ENCODE measurements around the gene SERPINB13. TPM values are rescaled to one million over a fixed set of nuclear protein-coding genes. Genes with fewer than 3 reads are reported as not detected.
"Not testable (repeated sequence)": the region's sequence is repeated elsewhere in the genome, so short reads cannot be mapped to it uniquely, and the experiment has no call there.

SERPINB13 gene
- total RNA-seq, 2 experiments from 2014 or later, result not detected

- POLR2A ChIA-PET, CTCF ChIA-PET: not testable (repeated sequence)
Measured at GRCh38 chr18:63644142-63644541, 57.0 kb downstream of the SERPINB13 start, which contains the start of gene SERPINB4. Gene SERPINB4, minus strand, starts transcription at chr18:63644256. Its CDS starts 679 bp downstream, at chr18:63643577.

DNA sequence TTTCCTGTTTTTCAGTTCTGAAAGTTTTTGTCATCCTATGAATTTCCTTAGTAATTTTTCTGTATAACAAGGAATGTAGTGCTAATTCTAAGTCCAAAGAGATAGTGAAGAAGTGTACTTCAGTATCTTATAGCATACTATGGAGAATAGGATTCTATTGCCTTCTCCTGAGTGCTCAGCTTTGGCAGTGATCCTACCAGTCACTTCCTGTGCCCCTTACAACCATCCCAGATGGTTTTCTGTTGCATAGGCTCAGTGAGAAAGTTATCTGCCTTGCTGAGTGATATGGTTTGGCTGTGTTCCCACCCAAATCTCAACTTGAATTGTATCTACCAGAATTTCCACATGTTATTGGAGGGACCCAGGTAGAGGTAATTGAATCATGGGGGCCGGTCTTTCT is 57.6 kb downstream of the SERPINB13 start:
- POLR2A ChIA-PET, CTCF ChIA-PET: not testable (repeated sequence)

DNA sequence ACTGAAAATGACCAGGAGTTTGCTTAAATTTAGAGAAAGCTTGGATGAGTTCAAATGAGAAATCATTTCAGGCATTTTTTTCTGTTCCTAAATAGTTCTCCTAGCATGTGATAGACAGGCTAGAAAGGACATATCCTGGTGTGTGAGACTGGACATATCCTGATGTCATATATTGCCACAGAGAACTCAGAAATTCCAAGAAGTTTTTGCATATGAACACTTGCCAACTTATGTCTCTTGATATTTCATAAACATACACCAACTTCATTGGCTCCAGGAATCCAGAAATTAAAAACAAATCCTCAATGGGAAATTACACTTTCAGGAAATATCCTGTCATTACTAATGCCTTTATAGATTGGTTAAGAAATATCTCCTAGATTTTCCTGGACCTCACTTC is 59.8 kb downstream of the SERPINB13 start:
- CTCF ChIA-PET, result no interaction called here
- POLR2A ChIA-PET, result no interaction called here

- CTCF ChIA-PET, result no interaction called here
- POLR2A ChIA-PET, result no interaction called here
Measured at GRCh38 chr18:63648241-63648640, 61.1 kb downstream of the SERPINB13 start.

Other genes starting within 250 kb of the SERPINB13 start
- 10 to 100 TPM; 63.5 to 66.7 TPM for gene KDSR, start 220.1 kb upstream of the SERPINB13 start, total RNA-seq
- gene VPS4B, start 164.9 kb upstream of the SERPINB13 start, total RNA-seq, result 10 to 100 TPM; 51.1 to 53.9 TPM
- not detected for gene SERPINB5, start 110.4 kb upstream of the SERPINB13 start, total RNA-seq
- not detected for gene SERPINB12, start 45.0 kb upstream of the SERPINB13 start, total RNA-seq
- gene SERPINB4, start 56.9 kb downstream of the SERPINB13 start, total RNA-seq, result not detected
- gene SERPINB3, start 74.5 kb downstream of the SERPINB13 start, total RNA-seq, result not detected
- not detected for gene SERPINB11, start 115.6 kb downstream of the SERPINB13 start, total RNA-seq
- not detected for gene SERPINB7, start 188.1 kb downstream of the SERPINB13 start, total RNA-seq